Measurements from ENCODE around the gene LRFN2. TPM values are rescaled to one million over a fixed set of nuclear protein-coding genes. Genes with fewer than 3 reads are reported as not detected.

The LRFN2 gene
- total and polyA plus RNA-seq, 2 experiments from 2014 or later = 0.29 to 2.5 TPM

GRCh38 chr6:40631744-40632143 is 44.6 kb upstream of the LRFN2 start:
- Histone ChIP-seq H3K4me2 (no peak overlapping the region), H3K79me2 (replicated peaks; ENCODE audit: insufficient read depth) (no peaks in the 10 kb centered on the region), H3K4me1 (ENCODE audit: insufficient read depth) (no peaks in the 10 kb centered on the region), H3K4me3 (no peak overlapping the region), H3K27me3 (ENCODE audit: insufficient read depth) (no peaks in the 10 kb centered on the region), H3F3A (replicated peaks; ENCODE audit: low read depth) (no peaks in the 10 kb centered on the region), H3K9me2 (ENCODE audit: insufficient read depth) (0 out of 2 replicates have a peak, but pooled peaks cover 4% of the 10 kb centered on the region), H4K20me1 (replicated peaks; ENCODE audit: insufficient read depth) (no peaks in the 10 kb centered on the region), H3K27ac (ENCODE audit: low read depth) (no peak overlapping the region), H3K36me3 (ENCODE audit: insufficient read depth) (no peaks in the 10 kb centered on the region), H2AFZ (peak overlapping the region; percentile 10; the same call in 1 of the 2 replicates)
- Mint-ChIP-seq H3K27ac (no peak overlapping the region), H3K9me3 (peaks cover 1% of the 10 kb centered on the region; the same call in 1 of the 3 replicates), H3K36me3 (ENCODE audit: low read depth) (no peaks in the 10 kb centered on the region), H3K4me3 (no peak overlapping the region), H3K27me3 (ENCODE audit: insufficient read depth, low read depth, poor library complexity) (peaks cover 9% of the 10 kb centered on the region), H3K4me1 (no peaks in the 10 kb centered on the region)
- no peak for DNase-seq (ENCODE audit: low spot score)
- no peak for ATAC-seq
- TF ChIP-seq ZNF462 (CRISPR knock-in tag; IDR thresholded peaks at IDR 0.05) (no peak), REST (IDR thresholded peaks at IDR 0.05; ENCODE audit: unreplicated experiment) (no peak), NANOG (IDR thresholded peaks at IDR 0.05; ENCODE audit: borderline replicate concordance) (no peak), POLR2AphosphoS5 (IDR thresholded peaks at IDR 0.05; ENCODE audit: low read depth) (no peak), JUNB (IDR thresholded peaks at IDR 0.05; ENCODE audit: unreplicated experiment) (no peak)

Data from GM23338 (cell line).